Osteocyte (in vitro differentiated cells): ENCODE measurements around the gene SGTA. TPM values are rescaled to one million over a fixed set of nuclear protein-coding genes. Genes with fewer than 3 reads are reported as not detected.

ENCODE experiments used
- DNase-seq: peaks from one replicate; pipeline ENCODE4 v3.0.0; 2021; ENCODE audit warnings: mixed read lengths; ENCODE audit not compliant: unreplicated experiment; ENCODE audit errors: extremely low spot score
- H3K27ac Mint-ChIP-seq: one replicate; pipeline ENCODE4 v1.8.0; 2021; ENCODE audit warnings: mild to moderate bottlenecking, mixed read lengths; ENCODE audit not compliant: unreplicated experiment
- H3K27me3 Mint-ChIP-seq: one replicate; pipeline ENCODE4 v1.8.0; 2021; ENCODE audit warnings: mixed read lengths; ENCODE audit not compliant: unreplicated experiment
- H3K36me3 Mint-ChIP-seq: one replicate; pipeline ENCODE4 v1.8.0; 2021; ENCODE audit warnings: mixed read lengths; ENCODE audit not compliant: unreplicated experiment
- H3K4me1 Mint-ChIP-seq: one replicate; pipeline ENCODE4 v1.8.0; 2021; ENCODE audit warnings: mixed read lengths; ENCODE audit not compliant: unreplicated experiment
- H3K4me3 Mint-ChIP-seq: one replicate; pipeline ENCODE4 v1.8.0; 2021; ENCODE audit warnings: mild to moderate bottlenecking, moderate library complexity, mixed read lengths; ENCODE audit not compliant: unreplicated experiment
- H3K9me3 Mint-ChIP-seq: one replicate; pipeline ENCODE4 v1.8.0; 2021; ENCODE audit warnings: mixed read lengths; ENCODE audit not compliant: unreplicated experiment
- CTCF ChIP-seq: fragments of 200-600 bp; sonication (generic); IDR thresholded peaks from 2 replicates; pipeline ENCODE4 v1.5.0; 2021; ENCODE audit warnings: antibody characterized with exemption, mild to moderate bottlenecking, moderate library complexity
- total RNA-seq: library from RNA; stranded (reverse); gene quantifications from 2 replicates; pipeline ENCODE4 v1.2.1, GENCODE V29; 2021

The SGTA gene
- total RNA-seq, 1 donor from 2014 or later: 53.2 TPM

GRCh38 chr19:2787115-2787514, 4.0 kb upstream of the SGTA start:
- no peak for TF ChIP-seq CTCF
- peak overlapping the region; percentile 47 for H3K4me3 Mint-ChIP-seq
- no peaks in the 10 kb centered on the region for H3K27me3 Mint-ChIP-seq
- no peaks in the 10 kb centered on the region for H3K36me3 Mint-ChIP-seq
- no peaks in the 10 kb centered on the region for H3K9me3 Mint-ChIP-seq
- no peak for DNase-seq
- no peak overlapping the region for H3K27ac Mint-ChIP-seq
- H3K4me1 Mint-ChIP-seq: peaks cover 23% of the 10 kb centered on the region

DNA sequence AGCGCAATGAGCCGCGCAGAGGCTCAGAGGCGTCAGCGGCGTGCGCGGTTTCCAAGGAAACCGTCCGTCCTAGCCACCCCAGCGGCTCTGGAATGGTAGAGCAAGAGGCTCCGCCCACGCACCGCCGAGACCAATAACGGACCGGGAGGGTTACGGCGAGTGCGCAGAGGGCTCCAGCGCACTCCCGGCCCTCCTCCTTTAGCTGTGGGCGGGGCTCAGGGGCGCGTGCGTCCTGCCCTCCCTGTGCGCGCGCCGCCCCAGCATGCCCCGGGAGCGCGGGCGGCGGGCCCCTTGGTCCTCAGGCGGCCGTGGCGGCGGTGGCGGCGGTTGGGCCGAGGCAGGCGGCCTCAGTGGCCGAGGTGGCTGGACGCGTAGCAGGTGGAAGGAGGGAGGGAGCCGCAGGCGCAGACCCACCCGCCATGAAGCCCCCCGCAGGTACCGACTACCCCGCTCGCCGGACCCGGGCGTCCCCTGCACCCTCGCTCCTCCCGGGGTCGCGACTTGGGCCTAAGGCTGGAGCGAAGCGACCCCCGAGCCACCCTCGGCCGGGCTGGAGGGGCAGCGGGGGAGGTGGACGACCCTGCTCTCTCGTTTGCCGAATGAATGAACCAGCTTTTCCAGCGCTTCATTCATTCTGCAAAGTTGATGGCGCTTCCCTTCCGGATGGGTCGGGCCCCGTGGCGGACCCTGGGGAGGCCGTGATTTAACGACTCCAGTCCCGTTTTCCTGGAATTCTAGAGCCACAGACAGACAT, 2.3 kb upstream of the SGTA start, which contains the start of gene THOP1:
Gene THOP1, plus strand, starts transcription at position 260 of the 754 bp plus-strand sequence. Its CDS starts 160 bp downstream, at position 420.
- H3K36me3 Mint-ChIP-seq: no peaks in the 10 kb centered on the region
- peak within 1 kb of the TSS; percentile 98 for H3K27ac Mint-ChIP-seq
- H3K9me3 Mint-ChIP-seq: no peaks in the 10 kb centered on the region
- H3K27me3 Mint-ChIP-seq: no peaks in the 10 kb centered on the region
- no peak for TF ChIP-seq CTCF
- H3K4me1 Mint-ChIP-seq: peaks cover 35% of the 10 kb centered on the region
- H3K4me3 Mint-ChIP-seq: peak within 1 kb of the TSS; percentile 93
- DNase-seq: peak; percentile 99

- no peaks in the 10 kb centered on the region for H3K27me3 Mint-ChIP-seq
- H3K9me3 Mint-ChIP-seq: no peaks in the 10 kb centered on the region
- H3K27ac Mint-ChIP-seq: peak overlapping the region; percentile 98
- H3K4me1 Mint-ChIP-seq: peaks cover 40% of the 10 kb centered on the region
- no peaks in the 10 kb centered on the region for H3K36me3 Mint-ChIP-seq
- no peak for TF ChIP-seq CTCF
- H3K4me3 Mint-ChIP-seq: peak overlapping the region; percentile 84
- no peak for DNase-seq
Observed at GRCh38 chr19:2783781-2784145, 690 bp upstream of the SGTA start.

DNA sequence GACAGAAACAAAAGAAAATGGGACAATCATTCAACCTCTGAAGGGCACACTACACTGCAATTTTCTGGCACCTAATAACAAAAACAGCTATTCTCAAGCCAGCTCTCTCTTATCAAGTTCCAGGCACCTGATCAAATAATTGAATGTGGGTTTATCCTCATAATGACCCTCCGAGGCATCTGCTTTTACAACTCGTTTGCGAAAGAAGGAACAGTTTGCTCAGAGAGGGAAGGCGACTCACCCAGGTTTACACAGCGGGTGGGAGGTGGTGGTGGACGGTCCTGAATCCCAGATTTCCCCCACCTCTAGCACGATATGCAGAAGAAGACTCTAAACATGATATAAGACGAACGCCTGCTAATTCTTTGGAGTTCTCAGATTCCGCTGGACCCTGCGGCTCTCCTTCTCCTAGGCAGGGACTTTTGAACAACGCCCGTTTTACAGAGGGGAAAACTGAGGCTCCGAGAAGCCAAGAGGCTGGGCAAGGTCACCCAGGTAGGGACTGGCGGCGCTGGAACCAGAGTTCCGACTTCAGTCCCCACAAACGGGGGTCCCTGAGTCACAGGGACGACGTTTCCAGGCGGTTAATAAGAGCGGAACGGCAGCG, 641 bp downstream of the SGTA start:
- no peak for DNase-seq
- H3K9me3 Mint-ChIP-seq: no peaks in the 10 kb centered on the region
- H3K4me1 Mint-ChIP-seq: peaks cover 40% of the 10 kb centered on the region
- no peaks in the 10 kb centered on the region for H3K36me3 Mint-ChIP-seq
- H3K27me3 Mint-ChIP-seq: no peaks in the 10 kb centered on the region
- peak overlapping the region; percentile 84 for H3K4me3 Mint-ChIP-seq
- no peak for TF ChIP-seq CTCF
- H3K27ac Mint-ChIP-seq: peak overlapping the region; percentile 98

DNA sequence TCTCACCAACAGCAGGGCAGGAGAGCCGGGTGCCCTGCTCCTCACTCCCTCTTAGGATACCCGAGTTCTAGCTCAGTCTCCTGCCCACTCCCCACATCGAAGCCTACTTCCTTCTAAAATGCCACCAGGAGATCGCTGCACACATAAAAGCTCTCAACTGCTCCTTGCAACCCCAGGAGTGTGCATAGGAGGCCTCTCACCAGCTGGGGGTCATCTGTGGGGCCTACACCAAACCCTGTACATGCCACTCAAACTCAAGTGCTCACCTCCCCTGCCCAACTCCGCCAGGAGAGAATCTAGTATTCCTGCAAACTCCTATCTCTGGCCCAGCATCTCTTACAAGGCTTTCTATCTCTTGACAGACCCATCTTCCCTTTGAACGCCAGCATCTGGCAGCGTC, 2.8 kb downstream of the SGTA start:
- Mint-ChIP-seq H3K36me3 (peaks cover 1% of the 10 kb centered on the region), H3K9me3 (no peaks in the 10 kb centered on the region), H3K4me3 (no peak overlapping the region), H3K4me1 (peaks cover 35% of the 10 kb centered on the region), H3K27me3 (no peaks in the 10 kb centered on the region), H3K27ac (no peak overlapping the region)
- no peak for TF ChIP-seq CTCF
- DNase-seq: no peak
